ENCODE results near the gene CYS1.
A peak's percentile ranks its signal among the peaks of the same experiment; 100 is the strongest.

The CYS1 gene

GRCh38 chr2:10091182-10091888 lies 11.1 kb upstream of the CYS1 start:
- no peak for DNase-seq

- no peak for DNase-seq
These were observed 9.5 kb upstream of the CYS1 start for GRCh38 chr2:10089565-10090190.

- DNase-seq: no peak
These were observed 7.1 kb upstream of the CYS1 start for GRCh38 chr2:10087360-10087759.

- DNase-seq: no peak
These were observed 6.7 kb upstream of the CYS1 start for GRCh38 chr2:10086950-10087349.

- DNase-seq: no peak
These were observed 5.5 kb upstream of the CYS1 start for GRCh38 chr2:10085668-10086059.

- DNase-seq: no peak
These were observed 4.9 kb upstream of the CYS1 start for GRCh38 chr2:10085043-10085667.

- DNase-seq: no peak
These were observed 4.1 kb upstream of the CYS1 start for GRCh38 chr2:10084223-10084865.

- DNase-seq: peak; percentile 44
These were observed 3.5 kb upstream of the CYS1 start for GRCh38 chr2:10083692-10084211.

- DNase-seq: no peak
These were observed 2.8 kb upstream of the CYS1 start for GRCh38 chr2:10083046-10083445.

GRCh38 chr2:10080536-10081304 lies 509 bp upstream of the CYS1 start:
- no peak for DNase-seq

GRCh38 chr2:10079266-10079869 lies 843 bp downstream of the CYS1 start:
- peak; percentile 28 for DNase-seq

- no peak for DNase-seq
These were observed 1.4 kb downstream of the CYS1 start for GRCh38 chr2:10078704-10079265.

GRCh38 chr2:10078001-10078400 lies 2.2 kb downstream of the CYS1 start:
- DNase-seq: no peak

- no peak for DNase-seq
These were observed 3.2 kb downstream of the CYS1 start for GRCh38 chr2:10076988-10077527.

- DNase-seq: no peak
These were observed 3.7 kb downstream of the CYS1 start for GRCh38 chr2:10076511-10076910.

GRCh38 chr2:10075571-10076209 lies 4.5 kb downstream of the CYS1 start:
- DNase-seq: no peak

- no peak for DNase-seq
These were observed 5.1 kb downstream of the CYS1 start for GRCh38 chr2:10075101-10075500.

GRCh38 chr2:10073706-10074105 lies 6.5 kb downstream of the CYS1 start:
- DNase-seq: no peak

- peak; percentile 87 for DNase-seq
These were observed 7.3 kb downstream of the CYS1 start for GRCh38 chr2:10072656-10073480.

- no peak for DNase-seq
These were observed 8.6 kb downstream of the CYS1 start for GRCh38 chr2:10071595-10071994.
